H1 (cell line): ENCODE data around the gene SCART1. TPM values are rescaled to one million over a fixed set of nuclear protein-coding genes. Genes with fewer than 3 reads are reported as not detected.

ENCODE experiments used
- CTCF ChIA-PET: fragments of 300-600 bp; sonication (Branson Sonifier 250); formaldehyde crosslinking; loops from one replicate; lab custom pipeline; 2021; ENCODE audit not compliant: partially characterized antibody; lab: Charles Lee
- POLR2A ChIA-PET: fragments of 300-600 bp; sonication (Branson Sonifier 250); formaldehyde crosslinking; loops from one replicate; lab custom pipeline; 2021; ENCODE audit warnings: inconsistent platforms; ENCODE audit not compliant: partially characterized antibody; lab: Charles Lee
- DNase-seq, 2 experiments: peaks; one replicate each; pipeline versions ENCODE4 v3.0.0 to v3.0.0-alpha.2; 2010 to 2022; ENCODE audit warnings: low spot score in 2 of 2, low read depth in 1 of 2, mixed read lengths in 1 of 2
- FAIRE-seq: peaks from 2 replicates; lab custom pipeline; 2011; peaks lifted over from hg19 to GRCh38; lab: Jason Lieb, UNC
- H2AFZ ChIP-seq: 2 replicates; pipeline ENCODE4 v1.8.1; 2012; ENCODE audit warnings: low read length, inconsistent platforms
- H2AK5ac ChIP-seq: 2 replicates; pipeline ENCODE4 v1.6.1; 2013; ENCODE audit warnings: low read depth, low read length
- H2BK120ac ChIP-seq: replicated peaks from 2 replicates; pipeline ENCODE3; 2013; ENCODE audit warnings: low read depth, low read length, inconsistent platforms
- H2BK12ac ChIP-seq: 2 replicates; pipeline ENCODE4 v1.6.1; 2013; ENCODE audit warnings: low read depth, low read length
- H2BK15ac ChIP-seq: 2 replicates; pipeline ENCODE4 v1.6.1; 2013; ENCODE audit warnings: low read length
- H2BK20ac ChIP-seq: 2 replicates; pipeline ENCODE4 v1.6.1; 2013; ENCODE audit warnings: low read length
- H2BK5ac ChIP-seq: 2 replicates; pipeline ENCODE4 v1.6.1; 2013; ENCODE audit warnings: low read depth, low read length
- H3K14ac ChIP-seq: 2 replicates; pipeline ENCODE4 v1.6.1; 2013; ENCODE audit warnings: inconsistent platforms; ENCODE audit not compliant: insufficient read length
- H3K18ac ChIP-seq: 2 replicates; pipeline ENCODE4 v1.6.1; 2013; ENCODE audit warnings: low read length; ENCODE audit errors: extremely low read depth
- H3K23ac ChIP-seq: 2 replicates; pipeline ENCODE4 v1.6.1; 2013; ENCODE audit warnings: inconsistent platforms; ENCODE audit not compliant: insufficient read length
- H3K23me2 ChIP-seq: 2 replicates; pipeline ENCODE4 v1.6.1; 2013; ENCODE audit warnings: low read depth, low read length
- H3K27ac ChIP-seq: 2 replicates; pipeline ENCODE4 v1.6.1; 2011; ENCODE audit warnings: low read depth, low read length, inconsistent platforms
- H3K27me3 ChIP-seq, 4 experiments: replicated peaks in 1 of 4; 1 replicate in 1 of 4; 2 replicates in 3 of 4; pipeline versions ENCODE4 v1.6.1 to v1.8.1; 2011 to 2013; ENCODE audit warnings: low read length in 3 of 4, mild to moderate bottlenecking in 3 of 4, inconsistent platforms in 2 of 4, mixed read lengths in 2 of 4, moderate library complexity in 1 of 4; ENCODE audit not compliant: control insufficient read depth in 3 of 4, insufficient read depth in 3 of 4; ENCODE audit errors: extremely low read depth in 1 of 4
- H3K36me3 ChIP-seq, 4 experiments: 2 replicates each; pipeline versions ENCODE4 v1.6.1 to v1.8.1; 2011 to 2013; ENCODE audit warnings: mild to moderate bottlenecking in 4 of 4, low read length in 3 of 4, moderate library complexity in 2 of 4, control low read depth in 1 of 4, inconsistent platforms in 1 of 4; ENCODE audit not compliant: insufficient read depth in 4 of 4, control insufficient read depth in 2 of 4
- H3K4ac ChIP-seq: replicated peaks from 2 replicates; pipeline ENCODE3; 2013; ENCODE audit warnings: low read length, low read depth, mixed read lengths, inconsistent platforms; ENCODE audit not compliant: insufficient read length
- H3K4me1 ChIP-seq, 4 experiments: replicated peaks in 1 of 4; 1 replicate in 1 of 4; 2 replicates in 3 of 4; pipeline versions ENCODE4 v1.6.1 to v1.8.1; 2011 to 2013; ENCODE audit warnings: low read length in 3 of 4, inconsistent platforms in 2 of 4, mixed read lengths in 1 of 4; ENCODE audit not compliant: insufficient read depth in 4 of 4, control insufficient read depth in 3 of 4
- H3K4me2 ChIP-seq, 2 experiments: 2 replicates each; pipeline versions ENCODE4 v1.6.1 to v1.8.1; 2011 to 2013; ENCODE audit warnings: low read depth in 2 of 2, low read length in 2 of 2, control low read depth in 1 of 2, inconsistent platforms in 1 of 2, mild to moderate bottlenecking in 1 of 2; ENCODE audit not compliant: insufficient read depth in 1 of 2
- H3K4me3 ChIP-seq, 4 experiments: fragments of 200-600, 300-600 bp in 1 of 4; sonication (generic), shearing (Covaris generic), sonication (Bioruptor Twin) in 1 of 4; 2 replicates each; pipeline versions ENCODE4 v1.5.1 to v1.8.1; 2011 to 2016; ENCODE audit warnings: low read length in 4 of 4, low read depth in 3 of 4, control low read depth in 2 of 4, inconsistent platforms in 2 of 4, mild to moderate bottlenecking in 2 of 4, mixed read lengths in 1 of 4, moderate library complexity in 1 of 4; ENCODE audit not compliant: insufficient read depth in 2 of 4; ENCODE audit errors: extremely low read depth in 1 of 4
- H3K56ac ChIP-seq: replicated peaks from 2 replicates; pipeline ENCODE3; 2013; ENCODE audit warnings: low read depth, mild to moderate bottlenecking, mixed read lengths, low read length, inconsistent platforms; ENCODE audit not compliant: insufficient read length
- H3K79me1 ChIP-seq: 2 replicates; pipeline ENCODE4 v1.6.1; 2013; ENCODE audit warnings: low read depth, low read length, control low read depth
- H3K79me2 ChIP-seq, 2 experiments: 2 replicates each; pipeline versions ENCODE4 v1.6.1 to v1.8.1; 2012 to 2013; ENCODE audit warnings: low read length in 2 of 2, mild to moderate bottlenecking in 2 of 2, inconsistent platforms in 1 of 2; ENCODE audit not compliant: insufficient read depth in 2 of 2, control insufficient read depth in 1 of 2
- H3K9ac ChIP-seq, 4 experiments: replicated peaks in 1 of 4; 1 replicate in 1 of 4; 2 replicates in 3 of 4; pipeline versions ENCODE4 v1.6.1 to v1.8.1; 2011 to 2013; ENCODE audit warnings: low read depth in 3 of 4, low read length in 3 of 4, control low read depth in 2 of 4, mild to moderate bottlenecking in 2 of 4, moderate library complexity in 2 of 4, inconsistent platforms in 1 of 4; ENCODE audit errors: extremely low read depth in 1 of 4
- H3K9me3 ChIP-seq, 2 experiments: 2 replicates each; pipeline versions ENCODE4 v1.6.1 to v1.8.1; 2012 to 2013; ENCODE audit warnings: mild to moderate bottlenecking in 2 of 2, moderate library complexity in 2 of 2, control low read depth in 1 of 2, inconsistent platforms in 1 of 2, low read depth in 1 of 2, low read length in 1 of 2, mixed read lengths in 1 of 2; ENCODE audit not compliant: insufficient read depth in 2 of 2
- H4K20me1 ChIP-seq, 2 experiments: replicated peaks in 1 of 2; 2 replicates each; pipeline versions ENCODE3 to v1.8.1; 2011 to 2013; ENCODE audit warnings: inconsistent platforms in 2 of 2, low read length in 2 of 2, mild to moderate bottlenecking in 1 of 2; ENCODE audit not compliant: insufficient read depth in 2 of 2, control insufficient read depth in 1 of 2
- H4K5ac ChIP-seq: 2 replicates; pipeline ENCODE4 v1.6.1; 2013; ENCODE audit warnings: low read length, low read depth, mixed read lengths, inconsistent platforms; ENCODE audit not compliant: insufficient read length
- H4K8ac ChIP-seq: 2 replicates; pipeline ENCODE4 v1.8.0; 2013; ENCODE audit warnings: mild to moderate bottlenecking, moderate library complexity, low read length, inconsistent platforms; ENCODE audit not compliant: insufficient read depth; ENCODE audit errors: extremely low read depth
- H4K91ac ChIP-seq: replicated peaks from 2 replicates; pipeline ENCODE3; 2013; ENCODE audit warnings: low read length, mixed read lengths, inconsistent platforms; ENCODE audit not compliant: insufficient read length
- BACH1 ChIP-seq: IDR thresholded peaks from 2 replicates; pipeline ENCODE4 v1.6.1; 2012; ENCODE audit warnings: low read length, improper control_type of control experiment
- CBX8 ChIP-seq: fragments of 300-800, 300-1000 bp; sonication (generic); IDR thresholded peaks from 2 replicates; pipeline ENCODE4 v1.7.1; 2016; ENCODE audit warnings: low read depth, low read length, borderline replicate concordance
- CTCF ChIP-seq, 3 experiments: IDR thresholded peaks; 1 replicate in 2 of 3; 2 replicates in 1 of 3; pipeline versions ENCODE4 v1.5.1 to v1.6.1; 2011; ENCODE audit warnings: low read length in 3 of 3, mild to moderate bottlenecking in 3 of 3, inconsistent platforms in 2 of 3, low read depth in 1 of 3, moderate library complexity in 1 of 3; ENCODE audit not compliant: insufficient read depth in 1 of 3; ENCODE audit errors: control extremely low read depth in 1 of 3
- E2F6 ChIP-seq: IDR thresholded peaks from 2 replicates; pipeline ENCODE4 v1.6.1; 2012; ENCODE audit warnings: inconsistent platforms
- JUN ChIP-seq: IDR thresholded peaks from 2 replicates; pipeline ENCODE4 v1.6.1; 2011; ENCODE audit warnings: low read depth, mild to moderate bottlenecking, improper control_type of control experiment, low read length
- KDM5A ChIP-seq: fragments of 200-600 bp; IDR thresholded peaks from 2 replicates; pipeline ENCODE4 v1.7.1; 2012; ENCODE audit warnings: mild to moderate bottlenecking, low read length, inconsistent platforms, mixed read lengths
- NRF1 ChIP-seq: IDR thresholded peaks from 2 replicates; pipeline ENCODE4 v1.6.1; 2011; ENCODE audit warnings: mild to moderate bottlenecking, low read depth, low read length, improper control_type of control experiment
- SAP30 ChIP-seq: fragments of 300-600 bp; sonication (generic); IDR thresholded peaks from 2 replicates; pipeline ENCODE4 v1.7.1; 2012; ENCODE audit warnings: low read length, moderate library complexity, mild to moderate bottlenecking, inconsistent platforms; ENCODE audit not compliant: insufficient read depth, insufficient replicate concordance
- SP2 ChIP-seq: IDR thresholded peaks from 2 replicates; pipeline ENCODE4 v1.6.1; 2012; ENCODE audit warnings: mild to moderate bottlenecking, low read length, inconsistent platforms
- TCF12 ChIP-seq: IDR thresholded peaks from 2 replicates; pipeline ENCODE4 v1.6.1; 2011; ENCODE audit warnings: low read depth, mild to moderate bottlenecking, low read length
- YY1 ChIP-seq: IDR thresholded peaks from 2 replicates; pipeline ENCODE4 v1.6.1; 2011; ENCODE audit warnings: low read depth, mild to moderate bottlenecking, low read length
- ZNF274 ChIP-seq: IDR thresholded peaks from 2 replicates; pipeline ENCODE4 v1.7.0; 2012; ENCODE audit warnings: low read length, borderline replicate concordance; ENCODE audit errors: extremely low read depth
- WGBS, 2 experiments: shearing (Covaris generic) in 1 of 2; methylation state at CpG; one replicate each; pipeline versions ENCODE4 v1.1.6 to v1.1.7; 2013 to 2015; ENCODE audit warnings: low lambda C conversion rate in 2 of 2, mixed read lengths in 2 of 2, inconsistent platforms in 1 of 2, low coverage in 1 of 2, missing lambda C conversion rate in 1 of 2; ENCODE audit not compliant: insufficient replicate concordance in 2 of 2, insufficient coverage in 1 of 2, insufficient read length in 1 of 2; ENCODE audit errors: extremely low coverage in 1 of 2, missing lambda C conversion rate in 1 of 2; 5-methylcytosine and 5-hydroxymethylcytosine counted together
- polyA plus RNA-seq, 7 experiments: library from polyadenylated mRNA; depleted of rRNA in 3 of 7; stranded (reverse) in 5 of 7; unstranded in 2 of 7; fragments of >200 nt in 5 of 7; fragments of 200-250 nt in 2 of 7; gene quantifications; 1 replicate in 5 of 7; 2 replicates in 1 of 7; 4 replicates in 1 of 7; pipeline versions ENCODE4 v1.2.1 to v1.2.3, GENCODE V29; 2011 to 2013; ENCODE audit warnings: missing spikeins in 2 of 7, mixed read lengths in 2 of 7
- total RNA-seq: library from RNA; stranded (reverse); fragmentation: NEBNext Ultra II Directional; extraction: Animal tissue kit (Norgen Biotek cat#: 25700); gene quantifications from 2 replicates; pipeline ENCODE4 v1.2.1, GENCODE V29; 2021

The SCART1 gene
- total and polyA plus RNA-seq, 2 of the 8 experiments (the other 6 are each of a cell fraction or from before 2014, with no cell fraction given): 0.14 to 0.19 TPM

- Histone ChIP-seq H4K5ac (no peak overlapping the region), H3K4ac (no peak overlapping the region)
- 59% methylated on average over 4 of the region's 4 CpGs; no CpG with 5 or more reads in 1 of the 2 experiments for WGBS, 2 experiments
- TF ChIP-seq SP2: no peak
- no peak for TF ChIP-seq TCF12
- no peak for TF ChIP-seq JUN
- TF ChIP-seq KDM5A: no peak
- no peak for TF ChIP-seq CBX8
- no peak for TF ChIP-seq YY1
- no peak for TF ChIP-seq SAP30
- TF ChIP-seq NRF1: no peak
- no peak for TF ChIP-seq E2F6
- no peak for TF ChIP-seq CTCF (IDR thresholded peaks at IDR 0.05; ENCODE audit: control extremely low read depth in 1 of 3, insufficient read depth in 1 of 3, low read depth in 1 of 3, low read length in 3 of 3)
- no peak for TF ChIP-seq ZNF274
- TF ChIP-seq BACH1: no peak
Measured at GRCh38 chr10:133516057-133516456, 62.3 kb downstream of the SCART1 start.

More at GRCh38 chr10:133516057-133516456, 62.3 kb downstream of the SCART1 start:
- Histone ChIP-seq H3K18ac (no peak overlapping the region), H3K79me2 (no peaks in the 10 kb centered on the region), H3K14ac (no peak overlapping the region), H3K36me3 (no peaks in the 10 kb centered on the region; a peak in 1 of 8 replicates), H2BK120ac (no peak overlapping the region), H3K9ac (no peak overlapping the region), H3K27ac (no peak overlapping the region), H3K4me2 (no peak overlapping the region), H2BK15ac (no peak overlapping the region), H2AFZ (no peak overlapping the region), H3K23me2 (no peaks in the 10 kb centered on the region), H4K91ac (no peak overlapping the region), H3K56ac (no peak overlapping the region), H3K4me1 (no peaks in the 10 kb centered on the region), H2AK5ac (no peak overlapping the region), H3K9me3 (peaks cover 50 to 52% of the 10 kb centered on the region in 2 experiments), H4K8ac (no peak overlapping the region), H3K79me1 (no peaks in the 10 kb centered on the region), H3K23ac (no peak overlapping the region), H2BK20ac (no peak overlapping the region), H3K27me3 (no peaks in the 10 kb centered on the region), H2BK12ac (no peak overlapping the region), H2BK5ac (no peak overlapping the region), H3K4me3 (no peak overlapping the region), H4K20me1 (no peaks in the 10 kb centered on the region)
- ChIA-PET POLR2A (no interaction called here), CTCF (no interaction called here)
- FAIRE-seq (no peak), DNase-seq (no peak)
